Omental fat pad (tissue), 4 donors: Measurements from ENCODE around the gene ARHGAP15. TPM values are rescaled to one million over a fixed set of nuclear protein-coding genes. Genes with fewer than 3 reads are reported as not detected.

Source experiments
- ATAC-seq: fragments of 150-250 bp; one replicate; pipeline ENCODE4 v1.9.1; 2016; ENCODE audit warnings: mild to moderate bottlenecking, moderate library complexity; ENCODE audit not compliant: low FRiP score
- DNase-seq: peaks from one replicate; pipeline ENCODE4 v3.0.0-alpha.2; 2019; ENCODE audit warnings: low spot score
- total RNA-seq, 4 donors: library from RNA; depleted of rRNA; stranded (reverse); fragments of >200 nt; gene quantifications; one replicate each; pipeline ENCODE4 v1.1.0, GENCODE V29; 2016
- TF ChIP-seq, protein P1 (sequence below), 3 donors: fragments of 450-650 bp; IDR thresholded peaks; one replicate each; pipeline ENCODE4 v1.5.1; 2016 to 2017; ENCODE audit warnings: antibody characterized with exemption in 3 of 3, mild to moderate bottlenecking in 3 of 3, moderate library complexity in 2 of 3

ARHGAP15 gene
- 10 to 100 TPM; 12.2 to 27.6 (median 20.7) TPM for total RNA-seq

DNA sequence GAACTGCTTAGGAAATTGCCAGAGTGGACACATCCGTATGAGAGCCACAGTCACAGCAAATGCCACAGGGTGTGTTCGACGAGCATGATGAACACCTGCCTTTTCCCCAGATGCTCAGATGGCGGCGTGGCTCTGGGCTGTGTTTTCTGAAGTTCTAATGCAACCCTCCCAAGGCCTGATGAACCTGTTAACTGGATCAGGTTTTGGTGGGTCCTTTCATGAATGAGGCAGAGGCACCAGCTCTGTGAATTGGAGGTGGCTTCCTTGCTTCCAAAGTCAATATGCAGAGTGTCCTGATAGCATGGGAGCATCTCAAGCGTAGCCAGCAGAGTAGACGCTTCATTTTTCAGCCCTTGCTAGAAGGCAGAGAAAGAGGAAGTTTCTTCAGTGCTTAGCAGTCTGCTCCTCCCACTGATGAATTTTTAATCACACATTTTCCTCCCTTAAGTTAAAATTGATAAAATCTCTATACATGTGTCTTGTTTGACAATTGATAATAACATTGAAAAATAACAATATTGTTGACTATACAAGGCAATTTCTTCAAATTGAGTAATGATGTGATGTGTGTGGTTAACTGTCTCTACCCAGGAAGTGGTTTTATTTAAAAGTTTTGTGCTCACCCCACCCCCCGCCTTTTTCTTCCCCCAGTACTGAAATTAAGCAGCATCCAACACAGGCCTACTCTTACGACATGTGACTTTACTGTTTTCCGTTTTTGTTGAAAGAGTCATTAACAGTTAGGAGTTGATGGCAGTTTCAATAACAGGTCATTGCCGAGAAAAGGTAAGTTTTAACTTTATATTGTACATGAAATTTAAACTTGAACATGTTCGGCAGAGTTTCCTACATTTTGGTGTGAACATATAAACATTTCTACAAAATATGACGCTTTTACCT is at the start of gene ARHGAP15:
Gene ARHGAP15 (plus strand): TSS at position 739 of the 900 bp plus-strand sequence.
- no peak for ATAC-seq
- TF ChIP-seq, protein P1, sequence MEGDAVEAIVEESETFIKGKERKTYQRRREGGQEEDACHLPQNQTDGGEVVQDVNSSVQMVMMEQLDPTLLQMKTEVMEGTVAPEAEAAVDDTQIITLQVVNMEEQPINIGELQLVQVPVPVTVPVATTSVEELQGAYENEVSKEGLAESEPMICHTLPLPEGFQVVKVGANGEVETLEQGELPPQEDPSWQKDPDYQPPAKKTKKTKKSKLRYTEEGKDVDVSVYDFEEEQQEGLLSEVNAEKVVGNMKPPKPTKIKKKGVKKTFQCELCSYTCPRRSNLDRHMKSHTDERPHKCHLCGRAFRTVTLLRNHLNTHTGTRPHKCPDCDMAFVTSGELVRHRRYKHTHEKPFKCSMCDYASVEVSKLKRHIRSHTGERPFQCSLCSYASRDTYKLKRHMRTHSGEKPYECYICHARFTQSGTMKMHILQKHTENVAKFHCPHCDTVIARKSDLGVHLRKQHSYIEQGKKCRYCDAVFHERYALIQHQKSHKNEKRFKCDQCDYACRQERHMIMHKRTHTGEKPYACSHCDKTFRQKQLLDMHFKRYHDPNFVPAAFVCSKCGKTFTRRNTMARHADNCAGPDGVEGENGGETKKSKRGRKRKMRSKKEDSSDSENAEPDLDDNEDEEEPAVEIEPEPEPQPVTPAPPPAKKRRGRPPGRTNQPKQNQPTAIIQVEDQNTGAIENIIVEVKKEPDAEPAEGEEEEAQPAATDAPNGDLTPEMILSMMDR (IDR thresholded peaks at IDR 0.05): no peak
- no peak for DNase-seq

DNA sequence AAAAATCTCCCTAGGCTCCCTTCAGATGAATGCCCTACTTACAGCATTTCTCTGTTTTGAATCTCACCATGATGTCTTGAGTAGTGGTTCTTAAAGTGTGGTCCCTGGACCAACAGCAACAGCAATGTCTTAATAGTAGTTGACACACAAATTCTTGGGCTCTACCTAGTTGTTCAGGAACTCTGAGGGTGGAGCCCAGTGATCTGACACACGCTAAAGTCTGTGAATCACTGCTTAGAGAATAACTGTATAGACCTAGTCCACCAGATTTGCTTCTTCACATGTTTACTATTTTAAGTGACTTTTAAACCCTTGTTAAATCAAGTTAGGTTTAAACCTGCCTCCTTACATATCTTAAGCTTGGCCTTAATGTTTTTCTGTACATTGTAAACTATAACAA is 47.6 kb upstream of the ARHGAP15 start:
- TF ChIP-seq, protein P1 (IDR thresholded peaks at IDR 0.05): no peak
- DNase-seq (no peak), ATAC-seq (no peak)

DNA sequence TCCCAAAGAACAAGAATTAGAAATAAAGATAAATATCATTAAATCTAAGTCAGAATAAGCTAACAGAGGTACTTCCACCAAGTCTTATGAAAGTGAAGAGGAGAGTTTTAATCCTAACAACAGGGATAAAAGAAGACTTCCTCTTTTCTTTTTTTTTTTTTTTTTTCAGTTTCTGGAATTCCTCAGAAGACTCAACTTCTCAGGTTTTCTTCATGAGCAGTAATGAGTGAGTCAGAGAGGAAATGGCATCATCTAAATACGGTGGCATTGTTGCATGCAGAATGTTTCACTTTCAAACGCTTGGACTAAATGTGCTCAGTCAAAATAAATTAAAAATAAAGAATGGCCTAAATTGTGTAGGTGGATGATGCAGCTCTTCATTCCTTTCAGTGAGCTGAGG is 45.6 kb upstream of the ARHGAP15 start:
- DNase-seq (no peak), ATAC-seq (no peak)
- TF ChIP-seq, protein P1 (IDR thresholded peaks at IDR 0.05): no peak

DNA sequence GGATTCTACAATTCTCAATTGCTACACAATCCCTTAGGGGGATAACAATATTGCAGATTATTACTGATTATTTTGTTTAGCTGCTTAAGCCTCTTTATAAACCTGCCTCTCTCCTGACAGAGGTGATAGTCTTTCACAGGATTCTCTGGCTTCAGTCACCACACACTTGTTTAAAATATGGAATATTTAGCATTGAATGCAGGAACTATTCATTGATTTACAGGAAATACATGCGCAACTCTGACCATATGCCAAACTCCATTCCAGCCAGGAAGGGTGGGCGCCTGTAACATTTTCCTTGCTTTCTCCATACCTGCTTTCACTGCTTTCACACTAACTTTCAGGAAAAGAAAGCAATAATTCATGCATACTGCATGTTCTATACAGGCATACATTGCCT is 44.8 kb upstream of the ARHGAP15 start:
- DNase-seq (no peak), ATAC-seq (no peak)
- TF ChIP-seq, protein P1 (IDR thresholded peaks at IDR 0.05): no peak

DNA sequence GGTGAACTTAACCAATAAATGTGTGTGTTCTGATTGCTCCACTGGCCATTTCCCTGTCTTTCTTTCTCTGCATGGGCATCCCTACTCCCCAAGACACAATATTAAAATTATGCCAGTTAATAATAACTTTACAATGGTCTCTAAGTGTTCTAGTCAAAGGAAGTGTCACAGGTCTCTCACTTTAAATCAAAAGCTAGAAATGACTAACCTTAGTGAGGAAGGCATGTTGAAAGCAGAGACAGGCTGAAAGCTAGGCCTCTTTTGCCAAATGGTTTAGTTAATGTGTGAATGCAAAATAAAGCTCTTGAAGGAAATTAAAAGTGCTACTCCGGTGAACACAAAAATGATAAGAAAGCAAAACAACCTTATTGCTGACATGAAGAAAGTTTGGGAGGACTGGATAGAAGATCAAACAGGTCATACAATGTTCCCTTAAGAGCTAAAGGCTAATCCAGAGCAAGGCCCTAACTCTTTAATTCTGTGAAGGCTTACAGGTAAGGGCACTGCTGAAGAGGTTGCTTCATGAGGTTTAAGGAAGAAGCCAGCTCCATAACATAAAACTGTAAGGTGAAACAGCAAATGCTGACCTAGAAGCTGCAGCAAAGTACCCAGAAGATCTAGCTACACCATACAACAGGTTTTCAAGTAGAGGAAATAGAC is 44.0 kb upstream of the ARHGAP15 start:
- TF ChIP-seq, protein P1 (IDR thresholded peaks at IDR 0.05): no peak
- ATAC-seq (no peak), DNase-seq (no peak)

DNA sequence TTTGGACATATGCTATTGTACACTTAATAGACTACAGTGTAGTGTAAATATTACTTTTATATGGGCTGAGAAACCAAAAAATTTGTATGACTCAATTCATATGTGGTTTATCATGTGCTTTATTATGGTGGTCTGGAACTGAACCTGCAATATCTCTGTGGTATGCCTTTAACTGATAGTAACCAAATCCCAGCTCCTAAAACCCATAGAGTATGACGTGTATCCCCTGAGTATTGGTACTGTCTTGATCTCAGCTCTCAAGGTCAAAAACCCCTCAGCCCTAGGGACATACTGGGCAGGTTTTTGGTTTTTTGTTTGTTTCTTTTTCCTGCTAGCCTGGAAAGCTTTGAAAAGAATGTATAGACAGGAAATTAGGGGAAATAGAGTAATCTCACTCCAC is 42.2 kb upstream of the ARHGAP15 start:
- no peak for ATAC-seq
- TF ChIP-seq, protein P1 (IDR thresholded peaks at IDR 0.05): no peak
- no peak for DNase-seq
